Measurements from ENCODE around the gene TMEM98.

DNA sequence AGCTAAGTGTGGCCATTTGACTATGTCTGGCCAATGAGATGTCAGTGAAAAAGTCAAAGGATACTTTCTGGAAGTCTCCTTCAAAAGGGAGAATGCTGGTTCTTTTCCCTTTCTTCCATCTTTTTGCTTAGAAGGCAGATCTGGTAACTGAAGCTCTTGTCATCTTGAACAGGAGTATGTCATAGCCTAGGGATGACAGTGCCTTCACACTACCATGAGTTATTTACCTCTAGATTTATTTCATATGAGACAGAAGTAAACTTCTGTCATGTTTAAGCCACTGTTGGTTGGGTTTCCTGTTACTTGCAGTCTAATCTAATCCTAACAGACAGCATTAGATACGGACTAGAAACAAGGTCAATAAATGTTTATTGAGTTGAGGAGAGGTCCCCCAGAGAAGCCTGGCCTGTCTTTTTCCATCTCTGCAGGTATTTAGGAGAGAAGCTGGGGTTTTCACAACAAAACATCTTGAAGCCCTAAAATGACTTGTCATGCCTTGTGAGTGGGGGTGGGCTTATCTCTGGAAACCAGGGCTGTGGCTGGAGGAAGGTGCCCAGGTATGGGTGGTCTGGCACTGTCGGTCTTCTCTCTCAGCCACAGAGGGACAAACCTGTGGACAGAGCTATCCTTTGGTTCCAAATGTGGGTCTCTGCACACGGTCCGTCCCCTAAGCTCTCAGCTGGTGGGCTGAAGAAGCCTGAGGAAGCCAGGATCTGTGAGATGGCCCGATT lies 28.5 kb downstream of the TMEM98 start:
- TF ChIP-seq, protein P1, sequence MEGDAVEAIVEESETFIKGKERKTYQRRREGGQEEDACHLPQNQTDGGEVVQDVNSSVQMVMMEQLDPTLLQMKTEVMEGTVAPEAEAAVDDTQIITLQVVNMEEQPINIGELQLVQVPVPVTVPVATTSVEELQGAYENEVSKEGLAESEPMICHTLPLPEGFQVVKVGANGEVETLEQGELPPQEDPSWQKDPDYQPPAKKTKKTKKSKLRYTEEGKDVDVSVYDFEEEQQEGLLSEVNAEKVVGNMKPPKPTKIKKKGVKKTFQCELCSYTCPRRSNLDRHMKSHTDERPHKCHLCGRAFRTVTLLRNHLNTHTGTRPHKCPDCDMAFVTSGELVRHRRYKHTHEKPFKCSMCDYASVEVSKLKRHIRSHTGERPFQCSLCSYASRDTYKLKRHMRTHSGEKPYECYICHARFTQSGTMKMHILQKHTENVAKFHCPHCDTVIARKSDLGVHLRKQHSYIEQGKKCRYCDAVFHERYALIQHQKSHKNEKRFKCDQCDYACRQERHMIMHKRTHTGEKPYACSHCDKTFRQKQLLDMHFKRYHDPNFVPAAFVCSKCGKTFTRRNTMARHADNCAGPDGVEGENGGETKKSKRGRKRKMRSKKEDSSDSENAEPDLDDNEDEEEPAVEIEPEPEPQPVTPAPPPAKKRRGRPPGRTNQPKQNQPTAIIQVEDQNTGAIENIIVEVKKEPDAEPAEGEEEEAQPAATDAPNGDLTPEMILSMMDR (IDR thresholded peaks at IDR 0.05; ENCODE audit: low read length) = no peak
- no peak for TF ChIP-seq EZH2 (optimal IDR thresholded peaks at IDR 0.05; ENCODE audit: low read depth, low read length)
